NCI-H1417 (cell line): ENCODE data around the gene TINAG.
"Not testable (repeated sequence)": the region's sequence is repeated elsewhere in the genome, so short reads cannot be mapped to it uniquely, and the experiment has no call there.

ENCODE experiments used
- DNase-seq, 3 experiments: peaks; one replicate each; lab custom pipeline; 2025; lab: John Stamatoyannopoulos, UW

TINAG gene

GRCh38 chr6:54307439-54307910 is 766 bp upstream of the TINAG start:
- peak in 1 of 3 experiments; percentile 20 for DNase-seq

- DNase-seq: no peak
Observed at GRCh38 chr6:54308986-54309315, 710 bp downstream of the TINAG start.

GRCh38 chr6:54310377-54311152 is 2.3 kb downstream of the TINAG start:
- no peak for DNase-seq

GRCh38 chr6:54315656-54316055 is 7.4 kb downstream of the TINAG start:
- no peak for DNase-seq

- peak in 1 of 3 experiments; percentile 38 for DNase-seq
Observed at GRCh38 chr6:54320871-54321270, 12.6 kb downstream of the TINAG start.

- no peak for DNase-seq
Observed at GRCh38 chr6:54327631-54328030, 19.4 kb downstream of the TINAG start.

- DNase-seq: not testable (repeated sequence)
Observed at GRCh38 chr6:54331571-54331970, 23.3 kb downstream of the TINAG start.

GRCh38 chr6:54335871-54336270 is 27.6 kb downstream of the TINAG start:
- no peak for DNase-seq

GRCh38 chr6:54353975-54354374 is 45.7 kb downstream of the TINAG start:
- no peak for DNase-seq

- DNase-seq: no peak
Observed at GRCh38 chr6:54354608-54355007, 46.4 kb downstream of the TINAG start.

GRCh38 chr6:54357141-54357540 is 48.9 kb downstream of the TINAG start:
- no peak for DNase-seq

GRCh38 chr6:54361188-54361587 is 52.9 kb downstream of the TINAG start:
- no peak for DNase-seq

GRCh38 chr6:54361734-54362133 is 53.5 kb downstream of the TINAG start:
- DNase-seq: no peak

- DNase-seq: no peak
Observed at GRCh38 chr6:54366667-54367327, 58.6 kb downstream of the TINAG start.

- DNase-seq: no peak
Observed at GRCh38 chr6:54377776-54378175, 69.5 kb downstream of the TINAG start.

- no peak for DNase-seq
Observed at GRCh38 chr6:54386295-54386694, 78.1 kb downstream of the TINAG start.

GRCh38 chr6:54390362-54390761 is 82.1 kb downstream of the TINAG start:
- DNase-seq: peak in 1 of 3 experiments; percentile 15

- no peak for DNase-seq
Observed at GRCh38 chr6:54391577-54391976, 83.3 kb downstream of the TINAG start.

GRCh38 chr6:54403096-54403495 is 94.9 kb downstream of the TINAG start:
- DNase-seq: no peak

- DNase-seq: no peak
Observed at GRCh38 chr6:54404791-54405190, 96.5 kb downstream of the TINAG start.

- DNase-seq: no peak
Observed at GRCh38 chr6:54411767-54412166, 103.5 kb downstream of the TINAG start.

GRCh38 chr6:54415517-54415916 is 107.3 kb downstream of the TINAG start:
- DNase-seq: no peak

GRCh38 chr6:54419885-54420284 is 111.6 kb downstream of the TINAG start:
- DNase-seq: no peak

- DNase-seq: no peak
Observed at GRCh38 chr6:54426995-54427394, 118.8 kb downstream of the TINAG start.
